PC-9 (cell line): ENCODE measurements around the gene ANKFN1. TPM values are rescaled to one million over a fixed set of nuclear protein-coding genes. Genes with fewer than 3 reads are reported as not detected.
A peak's percentile ranks its signal among the peaks of the same experiment; 100 is the strongest.

ENCODE experiments used
- BruUV-seq: library from RNA; stranded (reverse); fragments of 400-500 nt; replicated peaks from 2 replicates; lab custom pipeline; 2021; lab: Mats Ljungman, UMichigan
- CTCF ChIA-PET: fragments of 300-600 bp; sonication (Branson Sonifier 250); formaldehyde crosslinking; loops from one replicate; lab custom pipeline; 2022; ENCODE audit warnings: antibody characterized with exemption; lab: Charles Lee
- POLR2A ChIA-PET: fragments of 300-600 bp; sonication (Branson Sonifier 250); formaldehyde crosslinking; loops from one replicate; lab custom pipeline; 2022; ENCODE audit warnings: antibody characterized with exemption; ENCODE audit not compliant: unreplicated experiment; lab: Charles Lee
- DNase-seq, 2 experiments: peaks; one replicate each; pipeline versions ENCODE4 v3.0.0 to v3.0.0-alpha.2; 2015 to 2022; ENCODE audit warnings: mixed read lengths in 1 of 2
- H2AFZ ChIP-seq: fragments of 200-600 bp; sonication (generic); 2 replicates; pipeline ENCODE4 v1.8.1; 2017; ENCODE audit warnings: antibody characterized with exemption
- H3F3A ChIP-seq: fragments of 200-600 bp; sonication (generic); 2 replicates; pipeline ENCODE4 v1.8.1; 2017; ENCODE audit warnings: antibody characterized with exemption, mild to moderate bottlenecking, low read depth; ENCODE audit not compliant: insufficient read depth
- H3K27ac ChIP-seq: fragments of 200-600 bp; sonication (generic); 2 replicates; pipeline ENCODE4 v1.6.1; 2016; ENCODE audit warnings: mixed run types
- H3K27me3 ChIP-seq: fragments of 200-600 bp; sonication (generic); 2 replicates; pipeline ENCODE4 v1.6.1; 2016; ENCODE audit warnings: low read depth, mixed run types; ENCODE audit not compliant: insufficient read depth
- H3K36me3 ChIP-seq: fragments of 200-600 bp; sonication (generic); 2 replicates; pipeline ENCODE4 v1.6.1; 2016; ENCODE audit warnings: low read depth, mixed run types
- H3K4me1 ChIP-seq: fragments of 200-600 bp; sonication (generic); replicated peaks from 2 replicates; pipeline ENCODE4 v1.6.1; 2016; ENCODE audit warnings: mixed run types; ENCODE audit not compliant: insufficient read depth
- H3K4me2 ChIP-seq: fragments of 200-600 bp; sonication (generic); 2 replicates; pipeline ENCODE4 v1.6.1; 2017; ENCODE audit warnings: mixed run types
- H3K4me3 ChIP-seq: fragments of 200-600 bp; sonication (generic); 2 replicates; pipeline ENCODE4 v1.6.1; 2016; ENCODE audit warnings: mixed run types
- H3K79me2 ChIP-seq: fragments of 200-600 bp; sonication (generic); 2 replicates; pipeline ENCODE4 v1.6.1; 2017; ENCODE audit warnings: low read depth, mixed run types
- H3K9me2 ChIP-seq: fragments of 200-600 bp; sonication (generic); 2 replicates; pipeline ENCODE4 v1.8.1; 2017; ENCODE audit warnings: mild to moderate bottlenecking; ENCODE audit not compliant: insufficient read depth
- H3K9me3 ChIP-seq: fragments of 200-600 bp; sonication (generic); 2 replicates; pipeline ENCODE4 v1.8.1; 2016; ENCODE audit warnings: low read depth; ENCODE audit not compliant: insufficient read depth
- H4K20me1 ChIP-seq: fragments of 200-600 bp; sonication (generic); 2 replicates; pipeline ENCODE4 v1.8.1; 2017; ENCODE audit not compliant: insufficient read depth
- EZH2 ChIP-seq: fragments of 200-600 bp; sonication (generic); IDR thresholded peaks from 2 replicates; pipeline ENCODE4 v1.8.0; 2017; ENCODE audit warnings: antibody characterized with exemption, low read depth
- intact Hi-C: fragments of 100-400 bp; cut with micrococcal nuclease; formaldehyde crosslinking; loops from one replicate; pipeline ENCODE4 v1.10.0; 2022; ENCODE audit not compliant: unreplicated experiment
- total RNA-seq: library from RNA; stranded (reverse); gene quantifications from 2 replicates; pipeline ENCODE4 v1.2.3, GENCODE V29; 2021
- TF ChIP-seq, protein P1 (sequence below): fragments of 200-600 bp; sonication (generic); conservative IDR thresholded peaks from 2 replicates; pipeline ENCODE4 v1.6.1; 2017; ENCODE audit warnings: mixed run types, antibody characterized with exemption, mild to moderate bottlenecking, moderate library complexity

Gene ANKFN1
- total RNA-seq, 1 experiment from 2014 or later, result not detected

- intact Hi-C loops, result no loop called here
- Histone ChIP-seq H4K20me1 (no peaks in the 10 kb centered on the region), H3K4me3 (no peak overlapping the region), H3F3A (no peaks in the 10 kb centered on the region), H3K9me2 (no peaks in the 10 kb centered on the region; the same call in 1 of the 2 replicates), H3K36me3 (no peaks in the 10 kb centered on the region), H3K9me3 (no peaks in the 10 kb centered on the region), H3K27me3 (0 out of 2 replicates have a peak, but pooled peaks cover 5% of the 10 kb centered on the region), H3K27ac (no peak overlapping the region), H2AFZ (no peak overlapping the region), H3K4me2 (no peak overlapping the region), H3K4me1 (no peaks in the 10 kb centered on the region), H3K79me2 (no peaks in the 10 kb centered on the region)
- ChIA-PET POLR2A (no interaction called here), CTCF (no interaction called here)
- DNase-seq, result no peak
- TF ChIP-seq, protein P1, sequence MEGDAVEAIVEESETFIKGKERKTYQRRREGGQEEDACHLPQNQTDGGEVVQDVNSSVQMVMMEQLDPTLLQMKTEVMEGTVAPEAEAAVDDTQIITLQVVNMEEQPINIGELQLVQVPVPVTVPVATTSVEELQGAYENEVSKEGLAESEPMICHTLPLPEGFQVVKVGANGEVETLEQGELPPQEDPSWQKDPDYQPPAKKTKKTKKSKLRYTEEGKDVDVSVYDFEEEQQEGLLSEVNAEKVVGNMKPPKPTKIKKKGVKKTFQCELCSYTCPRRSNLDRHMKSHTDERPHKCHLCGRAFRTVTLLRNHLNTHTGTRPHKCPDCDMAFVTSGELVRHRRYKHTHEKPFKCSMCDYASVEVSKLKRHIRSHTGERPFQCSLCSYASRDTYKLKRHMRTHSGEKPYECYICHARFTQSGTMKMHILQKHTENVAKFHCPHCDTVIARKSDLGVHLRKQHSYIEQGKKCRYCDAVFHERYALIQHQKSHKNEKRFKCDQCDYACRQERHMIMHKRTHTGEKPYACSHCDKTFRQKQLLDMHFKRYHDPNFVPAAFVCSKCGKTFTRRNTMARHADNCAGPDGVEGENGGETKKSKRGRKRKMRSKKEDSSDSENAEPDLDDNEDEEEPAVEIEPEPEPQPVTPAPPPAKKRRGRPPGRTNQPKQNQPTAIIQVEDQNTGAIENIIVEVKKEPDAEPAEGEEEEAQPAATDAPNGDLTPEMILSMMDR, result no peak
- TF ChIP-seq EZH2, result no peak
- no TSS peak for BruUV-seq
These were observed 318.4 kb downstream of the ANKFN1 start for GRCh38 chr17:56471696-56472095.

DNA sequence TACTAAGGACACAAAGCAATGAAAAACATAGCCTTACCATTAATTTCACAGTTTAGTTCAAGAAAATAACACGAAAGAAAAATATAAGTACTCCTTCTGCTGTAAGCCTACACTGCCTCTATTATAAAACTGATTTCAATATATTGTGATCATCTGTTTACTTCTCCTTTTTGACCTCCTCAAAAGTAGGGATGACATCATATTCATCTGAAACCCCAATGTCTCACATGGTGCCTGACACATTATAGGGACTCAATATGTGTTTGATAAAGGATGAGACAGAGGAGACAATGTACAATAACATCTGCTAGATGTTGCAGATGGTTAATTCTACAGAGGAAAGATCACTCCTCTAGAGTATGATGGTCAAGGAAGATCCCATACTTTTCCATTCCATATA, 321.8 kb downstream of the ANKFN1 start:
- no peaks in the 10 kb centered on the region for H3K4me1 ChIP-seq
- no peaks in the 10 kb centered on the region; the same call in 1 of the 2 replicates for H3K9me2 ChIP-seq
- no peak overlapping the region for H3K27ac ChIP-seq
- H4K20me1 ChIP-seq, result no peaks in the 10 kb centered on the region
- ChIA-PET POLR2A (no interaction called here), CTCF (no interaction called here)
- no peaks in the 10 kb centered on the region for H3K79me2 ChIP-seq
- no peaks in the 10 kb centered on the region for H3K36me3 ChIP-seq
- no peaks in the 10 kb centered on the region for H3K27me3 ChIP-seq
- no peak overlapping the region for H2AFZ ChIP-seq
- intact Hi-C loops, result no loop called here
- no peak for TF ChIP-seq EZH2
- TF ChIP-seq, protein P1, result no peak
- no peaks in the 10 kb centered on the region for H3F3A ChIP-seq
- no peak overlapping the region for H3K4me2 ChIP-seq
- BruUV-seq, result no TSS peak
- no peaks in the 10 kb centered on the region for H3K9me3 ChIP-seq
- no peak for DNase-seq
- no peak overlapping the region for H3K4me3 ChIP-seq

- H3K79me2 ChIP-seq, result no peaks in the 10 kb centered on the region
- ChIA-PET POLR2A (no interaction called here), CTCF (no interaction called here)
- intact Hi-C loops, result no loop called here
- TF ChIP-seq, protein P1, result peak; percentile 64
- no peak for TF ChIP-seq EZH2
- no peak for DNase-seq
- H3K4me1 ChIP-seq, result no peaks in the 10 kb centered on the region
- BruUV-seq, result no TSS peak
- no peaks in the 10 kb centered on the region for H3K36me3 ChIP-seq
- H3K9me2 ChIP-seq, result no peaks in the 10 kb centered on the region
- no peak overlapping the region for H3K27ac ChIP-seq
- no peaks in the 10 kb centered on the region for H4K20me1 ChIP-seq
- no peak overlapping the region for H3K4me3 ChIP-seq
- no peaks in the 10 kb centered on the region for H3K9me3 ChIP-seq
- H3K27me3 ChIP-seq, result no peaks in the 10 kb centered on the region
- H2AFZ ChIP-seq, result no peak overlapping the region
- H3F3A ChIP-seq, result no peaks in the 10 kb centered on the region
- H3K4me2 ChIP-seq, result no peak overlapping the region
These were observed 325.7 kb downstream of the ANKFN1 start for GRCh38 chr17:56478836-56479447.
